Fibroblast of peridontal ligament (primary cell): ENCODE results near the gene KIF22.
"Not testable (repeated sequence)": the region's sequence is repeated elsewhere in the genome, so short reads cannot be mapped to it uniquely, and the experiment has no call there.

ENCODE experiments used
- DNase-seq: peaks from one replicate; pipeline ENCODE4 v3.0.0-alpha.2; 2010; ENCODE audit errors: extremely low read depth

The KIF22 gene

DNA sequence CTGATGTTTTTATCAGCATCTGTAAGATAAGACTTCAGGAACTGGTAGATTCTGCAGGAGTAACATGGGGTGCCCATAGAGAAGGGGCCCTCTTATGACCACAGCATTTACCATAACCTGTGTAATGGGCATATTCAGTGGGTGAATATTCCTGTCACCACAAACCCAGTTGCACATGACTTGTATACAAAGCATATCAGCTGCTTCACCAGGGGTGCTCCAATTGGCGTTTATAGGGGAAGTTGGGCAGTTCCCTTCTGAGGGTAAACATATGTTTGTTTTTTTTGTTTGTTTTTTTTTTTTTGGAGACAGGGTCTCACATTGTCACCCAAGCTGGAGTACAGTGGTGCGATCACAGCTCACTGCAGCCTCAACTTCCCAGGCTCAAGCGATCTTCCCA, 24.0 kb upstream of the KIF22 start:
- no peak for DNase-seq

DNA sequence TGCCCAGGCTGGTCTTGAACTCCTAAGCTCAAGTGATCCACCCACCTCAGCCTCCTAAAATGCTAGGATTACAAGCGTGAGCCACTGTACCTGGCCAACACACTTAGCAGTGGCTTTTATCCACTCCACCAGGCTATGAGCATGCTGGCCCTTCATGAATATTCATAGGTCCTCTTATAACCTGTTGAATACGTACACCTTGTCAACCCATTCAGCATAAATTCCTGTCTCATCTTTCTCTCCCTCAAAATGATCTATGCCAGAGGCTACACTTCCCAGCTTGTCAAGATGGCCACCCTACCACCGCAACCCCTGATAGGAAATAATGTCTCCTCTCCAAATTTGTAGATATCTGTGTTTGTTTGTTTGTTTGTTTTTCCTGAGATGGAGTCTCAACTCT, 23.5 kb upstream of the KIF22 start:
- DNase-seq = no peak

DNA sequence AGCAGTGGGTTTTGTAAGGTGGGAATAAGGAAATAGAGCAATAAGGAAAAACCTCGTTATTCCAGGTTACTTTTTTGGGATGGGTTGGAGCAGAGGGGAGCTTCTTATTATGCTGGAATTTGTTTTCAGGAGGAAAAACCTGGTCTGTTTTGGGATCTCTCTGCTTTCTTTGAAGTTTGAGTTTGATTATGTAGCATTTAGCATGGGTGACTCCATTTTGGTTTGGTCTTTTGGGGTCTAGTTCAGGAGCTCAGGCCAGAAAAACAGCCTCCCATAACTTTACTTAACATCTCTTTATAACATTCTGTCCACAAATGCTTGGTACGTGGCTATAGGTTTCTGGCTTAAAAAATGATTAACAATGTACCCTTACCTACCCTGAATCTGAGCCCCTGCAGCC, 21.0 kb upstream of the KIF22 start:
- DNase-seq = no peak

GRCh38 chr16:29770250-29770929, 20.2 kb upstream of the KIF22 start:
- DNase-seq = no peak

DNA sequence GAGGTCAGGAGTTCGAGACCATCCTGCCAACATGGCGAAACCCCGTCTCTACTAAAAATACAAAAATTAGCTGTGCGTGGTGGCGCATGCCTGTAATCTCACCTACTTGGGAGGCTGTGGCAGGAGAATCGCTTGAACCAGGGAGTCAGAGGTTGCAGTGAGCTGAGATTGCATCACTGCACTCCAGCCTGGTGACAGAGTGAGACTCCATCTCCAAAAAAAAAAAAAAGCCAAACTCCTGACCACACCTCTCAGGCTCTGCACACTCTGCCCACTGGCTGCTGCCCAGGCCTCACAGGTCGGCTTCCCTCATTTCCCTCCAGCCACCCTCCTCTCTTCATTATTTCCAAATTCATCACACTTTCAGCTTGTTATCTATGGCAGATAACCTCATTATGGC, 18.2 kb upstream of the KIF22 start:
- not testable (repeated sequence) for DNase-seq

DNA sequence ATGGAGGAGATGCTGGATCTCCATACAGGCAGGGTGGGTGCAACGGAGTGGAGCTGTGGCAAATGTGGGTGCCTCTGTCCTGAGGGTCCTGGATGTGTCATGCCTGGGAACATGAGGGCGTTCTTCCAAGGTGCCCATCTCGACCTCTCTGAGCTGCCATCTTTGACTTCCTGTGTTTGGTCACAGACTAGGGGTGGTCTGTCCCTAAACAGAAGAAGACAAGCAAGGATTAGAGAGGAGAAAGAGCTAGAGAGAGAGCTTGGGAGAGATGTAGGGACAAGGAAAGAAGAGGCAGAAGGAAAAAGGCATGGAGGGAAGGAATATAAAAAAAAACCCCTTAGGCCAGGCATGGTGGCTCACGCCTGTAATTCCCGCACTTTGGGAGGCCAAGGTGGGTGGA, 15.8 kb upstream of the KIF22 start:
- DNase-seq = no peak

- peak; percentile 6 for DNase-seq
These were observed 14.7 kb upstream of the KIF22 start for GRCh38 chr16:29775742-29776408.

DNA sequence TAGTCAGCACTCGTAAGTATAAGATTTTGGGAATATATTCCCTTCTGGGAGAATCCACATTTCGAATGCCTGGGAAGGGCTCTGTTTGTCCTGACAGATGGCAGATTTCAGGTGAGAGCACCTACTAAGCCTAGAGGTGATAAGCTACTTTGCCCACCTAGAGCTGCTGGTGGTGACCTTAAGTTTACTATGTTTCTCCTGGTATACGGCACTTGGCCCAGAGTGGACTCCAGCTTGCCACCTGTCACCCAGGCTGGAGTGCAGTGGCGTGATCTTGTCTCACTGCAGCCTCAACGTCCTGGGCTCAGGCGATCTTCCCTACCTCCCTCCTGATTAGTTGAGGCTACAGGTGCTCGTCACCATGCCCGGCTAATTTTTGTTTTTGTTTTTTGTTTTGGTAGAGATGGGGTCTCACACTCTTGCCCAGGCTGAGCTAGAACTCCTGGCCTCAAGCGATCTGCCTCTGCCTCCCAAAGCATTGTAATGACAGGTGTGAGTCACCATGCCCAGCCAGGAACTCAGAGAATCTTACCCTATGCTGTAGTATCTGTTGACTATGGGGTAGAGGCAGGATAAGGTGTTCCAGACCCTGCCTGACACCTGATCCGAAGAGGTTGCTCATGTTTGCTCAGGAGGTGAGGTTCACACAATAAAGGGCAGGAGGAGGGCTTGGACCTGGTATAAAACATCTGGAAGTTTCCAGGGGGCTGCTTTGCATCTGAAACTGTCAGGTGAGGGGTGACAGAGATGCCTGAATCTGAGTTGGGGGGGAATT, 12.8 kb upstream of the KIF22 start, which contains the start of gene ZG16:
ZG16 (plus strand) TSS at position 681 of the 775 bp plus-strand sequence. CDS start 1,011 bp downstream, outside the sequence.
- DNase-seq = no peak

GRCh38 chr16:29779474-29779873, 11.1 kb upstream of the KIF22 start:
- no peak for DNase-seq

GRCh38 chr16:29783094-29783953, 7.2 kb upstream of the KIF22 start:
- DNase-seq = not testable (repeated sequence)

GRCh38 chr16:29784157-29784556, 6.4 kb upstream of the KIF22 start:
- no peak for DNase-seq

DNA sequence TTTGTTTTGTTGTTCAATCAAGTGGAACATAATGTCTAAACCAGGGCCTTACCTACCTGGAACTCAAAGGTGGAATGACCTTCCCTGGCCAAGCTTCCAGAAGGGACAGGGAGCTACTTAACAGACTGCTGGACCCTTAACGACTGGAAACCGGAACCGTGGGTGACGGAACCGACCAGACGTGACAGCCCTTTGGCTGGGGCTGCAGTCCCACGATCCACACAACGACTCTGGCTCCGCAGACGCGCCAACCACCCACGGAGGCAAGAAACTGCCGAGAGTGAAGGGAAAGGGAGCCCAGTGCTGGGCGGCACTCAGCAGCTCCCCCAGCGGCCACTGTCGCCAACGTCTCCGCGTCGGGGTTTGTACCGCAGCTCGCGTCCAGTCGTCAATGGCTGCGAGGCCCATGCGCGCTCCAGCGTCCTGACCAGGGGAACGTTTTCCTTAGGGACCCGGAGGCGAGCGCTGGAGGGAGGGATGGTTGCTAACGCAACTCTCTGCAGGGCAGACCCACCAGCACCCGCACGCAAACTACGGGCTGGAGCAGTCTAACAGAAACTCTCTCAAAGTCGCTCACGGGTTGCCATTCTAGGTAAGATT, 5.5 kb upstream of the KIF22 start:
- peak; percentile 56 for DNase-seq

DNA sequence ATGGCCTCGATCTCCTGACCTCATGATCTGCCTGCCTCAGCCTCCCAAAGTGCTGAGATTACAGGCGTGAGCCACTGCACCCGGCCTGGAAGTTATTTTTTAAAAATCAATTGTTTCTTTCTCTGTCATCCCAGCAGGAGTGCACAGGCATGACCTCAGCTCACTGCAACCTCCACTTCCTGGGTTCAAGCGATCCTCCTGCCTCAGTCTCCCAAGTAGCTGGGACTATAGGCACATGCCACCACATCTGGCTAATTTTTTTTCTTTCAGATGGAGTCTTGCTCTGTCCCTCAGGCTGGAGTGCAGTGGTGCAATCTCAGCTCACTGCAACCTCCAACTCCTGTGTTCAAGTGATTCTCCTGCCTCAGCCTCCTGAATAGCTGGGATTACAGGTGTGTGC, 3.4 kb upstream of the KIF22 start:
- DNase-seq = not testable (repeated sequence)

- peak; percentile 19 for DNase-seq
These were observed 772 bp upstream of the KIF22 start for GRCh38 chr16:29789775-29790182.

DNA sequence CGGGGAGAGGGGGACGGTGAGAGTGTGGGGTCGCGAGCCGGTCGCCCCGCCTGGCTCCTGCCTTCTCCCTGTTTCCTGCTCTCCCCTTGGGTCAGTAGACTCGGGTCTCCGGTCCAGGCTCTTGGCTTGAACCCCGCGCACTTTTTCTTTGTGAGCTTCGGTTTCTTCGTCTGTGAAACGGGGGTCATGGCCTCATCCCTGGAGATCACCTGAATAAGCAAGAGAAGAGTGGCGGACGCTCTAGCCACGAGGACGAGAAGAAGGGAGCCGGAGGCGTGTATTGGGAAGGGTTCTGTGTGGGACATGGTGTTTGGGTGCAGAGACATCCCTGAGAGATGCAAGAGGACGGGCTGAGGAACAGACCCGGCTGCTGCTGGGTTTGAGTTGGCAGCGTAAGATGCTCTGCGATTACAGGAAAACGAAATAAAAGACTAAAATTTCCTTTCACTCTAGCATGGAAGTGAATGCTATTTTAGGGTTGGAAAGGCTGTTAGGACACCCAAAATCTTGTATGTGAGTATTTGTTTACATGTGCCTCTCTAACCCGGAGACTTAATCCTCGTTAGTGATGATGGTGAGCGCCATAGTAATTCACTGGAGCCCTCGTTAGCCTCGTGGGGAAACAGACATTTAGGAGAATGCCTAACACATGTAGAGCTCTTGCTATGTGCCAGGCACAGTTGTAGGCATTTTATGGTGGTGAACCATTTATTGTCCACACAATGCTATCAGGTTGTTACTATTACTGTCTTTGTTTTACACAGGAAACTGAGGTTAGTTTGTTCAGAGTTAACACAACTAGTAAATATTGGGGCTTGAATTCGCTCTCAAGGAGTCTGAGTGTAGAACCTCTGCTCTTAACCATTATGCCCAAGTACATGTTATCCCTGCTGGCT, 646 bp downstream of the KIF22 start:
- DNase-seq = no peak

GRCh38 chr16:29791845-29792807, 1.6 kb downstream of the KIF22 start:
- DNase-seq = no peak

GRCh38 chr16:29793153-29793552, 2.6 kb downstream of the KIF22 start:
- not testable (repeated sequence) for DNase-seq

- DNase-seq = no peak
These were observed 3.7 kb downstream of the KIF22 start for GRCh38 chr16:29794231-29794710.

DNA sequence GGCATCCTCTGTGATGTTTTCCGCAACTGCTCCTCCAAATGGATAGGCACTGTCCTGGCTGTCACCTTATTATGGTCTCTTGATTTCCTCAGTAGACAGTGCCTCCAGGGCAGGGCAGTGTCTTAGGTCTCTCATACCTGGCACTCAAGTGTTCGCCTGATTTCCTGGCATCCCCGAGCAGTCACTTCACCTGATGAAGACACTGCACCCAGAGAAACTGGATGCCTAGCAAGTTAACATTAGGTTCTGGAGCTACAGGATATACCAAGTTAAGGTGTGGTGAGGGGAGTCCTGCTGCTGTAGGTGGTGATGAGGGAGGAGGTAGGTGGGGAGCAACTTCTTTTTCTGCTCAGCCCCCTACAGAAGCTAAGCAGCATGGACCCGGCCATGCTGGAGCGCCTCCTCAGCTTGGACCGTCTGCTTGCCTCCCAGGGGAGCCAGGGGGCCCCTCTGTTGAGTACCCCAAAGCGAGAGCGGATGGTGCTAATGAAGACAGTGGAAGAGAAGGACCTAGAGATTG, 11.9 kb downstream of the KIF22 start:
- DNase-seq = no peak
